Uterus (tissue), 2 donors: ENCODE measurements around the gene ZC3H4.

Source experiments
- POLR2A ChIP-seq, 2 donors: fragments of 450-650 bp; IDR thresholded peaks; one replicate each; pipeline ENCODE4 v1.6.1; 2016; ENCODE audit warnings: antibody characterized with exemption in 2 of 2, mild to moderate bottlenecking in 1 of 2, moderate library complexity in 1 of 2
- TF ChIP-seq, protein P1 (sequence below), 4 experiments: fragments of 200-600 bp in 2 of 4; fragments of 450-650 bp in 2 of 4; sonication (generic) in 2 of 4; IDR thresholded peaks; one replicate each; pipeline ENCODE4 v1.5.1; 2016 to 2019; ENCODE audit warnings: antibody characterized with exemption in 4 of 4, mild to moderate bottlenecking in 2 of 4, moderate library complexity in 1 of 4

DNA sequence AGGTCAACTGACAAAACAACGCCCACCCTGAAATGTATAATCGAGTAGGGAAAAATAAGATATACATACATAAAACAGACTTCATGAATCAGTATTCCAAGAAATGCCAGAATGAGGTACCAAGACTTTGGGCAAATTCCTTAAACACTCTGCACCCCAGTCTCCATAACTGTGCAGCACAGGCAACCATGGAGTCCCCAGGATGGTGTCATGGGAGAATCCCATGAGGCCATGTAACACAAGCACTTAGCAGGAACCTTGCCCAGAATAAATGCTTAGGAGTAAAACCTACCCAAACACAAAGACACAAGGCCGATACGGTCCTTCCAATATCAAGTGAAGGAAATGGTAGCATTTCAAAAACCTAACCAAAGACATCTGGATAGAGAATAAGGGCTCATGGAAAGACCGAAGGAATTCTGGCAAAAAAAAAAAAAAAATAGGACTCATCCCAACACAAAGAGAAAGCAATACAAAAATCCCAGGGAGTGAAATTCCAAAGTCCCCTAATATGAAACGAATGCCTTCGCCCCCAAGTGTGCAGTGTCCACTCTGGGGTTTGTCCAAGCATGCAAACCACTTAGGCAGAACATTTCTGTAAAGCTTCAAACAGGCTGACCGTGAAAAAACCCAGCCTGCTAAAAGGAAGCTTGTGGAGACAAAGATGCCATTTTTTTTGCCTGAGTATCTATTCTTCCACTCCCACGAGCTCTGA is 11.1 kb downstream of the ZC3H4 start:
- TF ChIP-seq, protein P1, sequence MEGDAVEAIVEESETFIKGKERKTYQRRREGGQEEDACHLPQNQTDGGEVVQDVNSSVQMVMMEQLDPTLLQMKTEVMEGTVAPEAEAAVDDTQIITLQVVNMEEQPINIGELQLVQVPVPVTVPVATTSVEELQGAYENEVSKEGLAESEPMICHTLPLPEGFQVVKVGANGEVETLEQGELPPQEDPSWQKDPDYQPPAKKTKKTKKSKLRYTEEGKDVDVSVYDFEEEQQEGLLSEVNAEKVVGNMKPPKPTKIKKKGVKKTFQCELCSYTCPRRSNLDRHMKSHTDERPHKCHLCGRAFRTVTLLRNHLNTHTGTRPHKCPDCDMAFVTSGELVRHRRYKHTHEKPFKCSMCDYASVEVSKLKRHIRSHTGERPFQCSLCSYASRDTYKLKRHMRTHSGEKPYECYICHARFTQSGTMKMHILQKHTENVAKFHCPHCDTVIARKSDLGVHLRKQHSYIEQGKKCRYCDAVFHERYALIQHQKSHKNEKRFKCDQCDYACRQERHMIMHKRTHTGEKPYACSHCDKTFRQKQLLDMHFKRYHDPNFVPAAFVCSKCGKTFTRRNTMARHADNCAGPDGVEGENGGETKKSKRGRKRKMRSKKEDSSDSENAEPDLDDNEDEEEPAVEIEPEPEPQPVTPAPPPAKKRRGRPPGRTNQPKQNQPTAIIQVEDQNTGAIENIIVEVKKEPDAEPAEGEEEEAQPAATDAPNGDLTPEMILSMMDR (IDR thresholded peaks at IDR 0.05): no peak
- no peak for TF ChIP-seq POLR2A (IDR thresholded peaks at IDR 0.05)
